ENCODE results near the gene SYT2. TPM values are rescaled to one million over a fixed set of nuclear protein-coding genes. Genes with fewer than 3 reads are reported as not detected.
"Not testable (repeated sequence)": the region's sequence is repeated elsewhere in the genome, so short reads cannot be mapped to it uniquely, and the experiment has no call there.

The SYT2 gene
- total RNA-seq, 1 donor from 2014 or later = not detected

DNA sequence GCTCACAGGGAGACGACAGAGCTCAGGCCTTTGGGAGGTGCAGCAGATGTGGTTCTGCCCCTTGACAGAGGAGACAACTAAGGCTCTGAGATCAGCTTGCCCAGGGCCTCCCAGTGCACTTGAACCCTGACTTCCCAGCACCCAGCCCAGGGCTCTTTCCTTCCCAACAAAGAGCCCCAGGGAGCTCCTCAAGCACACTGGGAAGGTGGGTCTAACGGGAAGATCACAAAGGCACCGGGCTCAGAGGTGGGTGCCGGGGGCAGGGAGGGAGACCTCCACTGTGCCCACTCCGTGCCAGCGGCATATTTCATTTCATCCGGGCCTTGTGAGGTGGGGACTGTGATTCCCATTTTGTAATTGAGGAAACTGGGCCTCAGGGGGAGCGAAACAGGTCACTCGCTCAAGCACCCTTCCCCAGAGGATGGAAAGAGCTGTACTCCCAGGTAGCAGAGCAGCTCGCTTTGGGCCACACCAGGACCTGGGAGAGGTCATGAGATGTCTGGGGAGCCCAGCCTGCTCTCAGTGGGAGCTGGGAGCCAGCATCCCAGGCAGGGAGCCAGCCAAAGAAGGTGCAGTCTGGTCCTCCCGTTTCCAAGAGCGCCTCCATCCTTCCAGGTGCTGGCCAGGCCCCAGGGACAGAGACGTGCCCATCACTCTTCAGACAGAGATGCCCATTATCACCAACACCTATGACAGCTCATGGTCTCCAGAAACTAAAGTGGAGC is 82.3 kb downstream of the SYT2 start:
- H3K27me3 Mint-ChIP-seq = peaks cover 18% of the 10 kb centered on the region
- TF ChIP-seq, protein P1, sequence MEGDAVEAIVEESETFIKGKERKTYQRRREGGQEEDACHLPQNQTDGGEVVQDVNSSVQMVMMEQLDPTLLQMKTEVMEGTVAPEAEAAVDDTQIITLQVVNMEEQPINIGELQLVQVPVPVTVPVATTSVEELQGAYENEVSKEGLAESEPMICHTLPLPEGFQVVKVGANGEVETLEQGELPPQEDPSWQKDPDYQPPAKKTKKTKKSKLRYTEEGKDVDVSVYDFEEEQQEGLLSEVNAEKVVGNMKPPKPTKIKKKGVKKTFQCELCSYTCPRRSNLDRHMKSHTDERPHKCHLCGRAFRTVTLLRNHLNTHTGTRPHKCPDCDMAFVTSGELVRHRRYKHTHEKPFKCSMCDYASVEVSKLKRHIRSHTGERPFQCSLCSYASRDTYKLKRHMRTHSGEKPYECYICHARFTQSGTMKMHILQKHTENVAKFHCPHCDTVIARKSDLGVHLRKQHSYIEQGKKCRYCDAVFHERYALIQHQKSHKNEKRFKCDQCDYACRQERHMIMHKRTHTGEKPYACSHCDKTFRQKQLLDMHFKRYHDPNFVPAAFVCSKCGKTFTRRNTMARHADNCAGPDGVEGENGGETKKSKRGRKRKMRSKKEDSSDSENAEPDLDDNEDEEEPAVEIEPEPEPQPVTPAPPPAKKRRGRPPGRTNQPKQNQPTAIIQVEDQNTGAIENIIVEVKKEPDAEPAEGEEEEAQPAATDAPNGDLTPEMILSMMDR (IDR thresholded peaks at IDR 0.05) = no peak
- H3K27ac Mint-ChIP-seq = no peak overlapping the region
- H3K9me3 Mint-ChIP-seq = no peaks in the 10 kb centered on the region
- CTCF ChIA-PET = interaction anchor here (1.4 to 1.8 kb wide), 2 partner anchors 57 to 127 kb away, joined by 3 to 6 read pairs; no protein-coding TSS in a partner anchor
- no peak for DNase-seq
- no peaks in the 10 kb centered on the region for H3K36me3 Mint-ChIP-seq (ENCODE audit: low read depth)
- intact Hi-C loops (cut with micrococcal nuclease) = loop anchor here (5.0 to 10.0 kb wide), 2 partner anchors 56 to 87 kb away; partner anchors contain the start of gene SYT2
- POLR2A ChIA-PET = no interaction called here
- peak overlapping the region; percentile 35 for H3K4me3 Mint-ChIP-seq
- peaks cover 59% of the 10 kb centered on the region for H3K4me1 Mint-ChIP-seq
- ATAC-seq (ENCODE audit: low read depth) = no peak

DNA sequence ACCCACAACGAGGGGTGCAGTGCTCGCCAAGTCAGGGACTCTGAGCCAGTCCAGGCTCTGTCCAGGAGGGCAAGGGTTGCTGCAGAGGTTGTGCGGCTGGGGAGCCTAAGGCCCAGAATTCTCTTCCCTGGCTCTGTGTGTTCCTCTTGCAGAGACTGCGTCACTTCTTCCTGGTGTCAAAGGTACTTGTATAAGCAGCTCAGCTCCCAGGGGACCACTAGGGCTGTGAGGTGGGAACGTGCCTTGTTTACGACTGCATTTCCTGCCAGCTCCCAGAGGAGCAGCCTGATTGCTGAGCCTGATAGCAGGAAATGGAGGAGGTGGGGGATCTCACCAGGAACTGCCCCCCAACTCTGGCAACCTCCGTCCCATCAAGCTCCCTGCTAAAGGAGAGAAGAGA is 83.2 kb downstream of the SYT2 start:
- intact Hi-C loops (cut with micrococcal nuclease) = loop anchor here (5.0 to 10.0 kb wide), 2 partner anchors 55 to 88 kb away; partner anchors contain the start of gene SYT2
- CTCF ChIA-PET = interaction anchor here (1.4 to 1.8 kb wide), 2 partner anchors 56 to 126 kb away, joined by 3 to 6 read pairs; no protein-coding TSS in a partner anchor
- DNase-seq; H3K9me3 Mint-ChIP-seq; H3K36me3 Mint-ChIP-seq (ENCODE audit: low read depth); H3K27ac Mint-ChIP-seq: not testable (repeated sequence)
- peak; percentile 53 for ATAC-seq (ENCODE audit: low read depth)
- POLR2A ChIA-PET = interaction anchor here (0.8 kb wide), 1 partner anchor 10 kb away, joined by 4 read pairs; no protein-coding TSS in a partner anchor
- Mint-ChIP-seq H3K4me1 (peaks cover 59% of the 10 kb centered on the region), H3K27me3 (peaks cover 17% of the 10 kb centered on the region), H3K4me3 (peak overlapping the region; percentile 30)

DNA sequence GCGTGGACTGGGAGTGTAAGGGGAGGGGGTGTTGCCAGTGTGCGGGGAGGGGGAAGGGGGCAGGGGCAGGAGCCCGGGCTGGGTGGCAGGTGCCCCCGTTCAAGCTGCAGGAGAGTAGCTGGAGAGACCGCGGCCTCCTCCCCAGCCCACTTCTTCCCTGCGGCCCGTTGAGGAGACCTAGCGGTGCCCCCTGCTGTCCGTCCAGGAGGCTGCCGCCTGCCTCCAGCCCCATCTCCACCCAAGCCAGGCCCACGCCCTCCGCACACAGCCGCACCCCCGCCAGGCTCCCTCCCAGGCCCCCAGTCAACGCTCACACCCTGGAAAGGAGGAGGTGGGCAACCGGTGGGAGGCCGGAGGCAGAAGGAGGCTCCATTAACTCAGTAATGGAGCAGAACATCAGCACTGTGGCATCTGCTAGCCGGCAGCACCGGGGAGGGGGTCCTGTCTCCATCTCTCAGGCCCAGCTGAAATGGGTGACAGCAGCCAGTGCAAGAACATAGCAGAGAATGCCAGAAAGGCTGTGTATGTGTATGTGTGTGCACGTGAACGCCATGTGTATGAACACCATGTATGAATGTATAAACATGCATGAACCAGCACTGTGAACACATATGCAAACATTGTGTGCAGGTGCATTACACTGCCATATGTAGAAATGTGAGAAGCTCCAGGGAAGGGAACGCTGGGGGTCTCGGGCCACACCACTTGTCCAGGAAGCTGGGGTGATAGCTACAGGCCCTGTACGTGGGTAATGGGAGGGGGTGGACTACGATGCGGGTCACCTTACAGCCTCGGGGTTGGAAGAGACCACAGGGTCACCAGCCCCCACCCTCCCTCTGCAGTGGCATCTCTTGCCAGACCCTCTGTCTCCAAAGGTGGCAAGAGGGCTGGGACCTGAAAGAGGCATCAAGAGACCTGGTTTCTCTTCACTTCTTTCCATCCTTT is 84.6 kb downstream of the SYT2 start:
- H3K4me1 Mint-ChIP-seq = peaks cover 50% of the 10 kb centered on the region
- POLR2A ChIA-PET = interaction anchor here (0.6 kb wide), 2 partner anchors 18 to 21 kb away, joined by 3 to 5 read pairs; no protein-coding TSS in a partner anchor
- no peaks in the 10 kb centered on the region for H3K36me3 Mint-ChIP-seq (ENCODE audit: low read depth)
- H3K9me3 Mint-ChIP-seq = no peaks in the 10 kb centered on the region
- TF ChIP-seq, protein P1 (IDR thresholded peaks at IDR 0.05) = no peak
- intact Hi-C loops (cut with micrococcal nuclease) = loop anchor here (1.0 to 10.0 kb wide), 4 partner anchors 53 to 161 kb away; partner anchors contain the start of gene SYT2
- H3K27ac Mint-ChIP-seq = no peak overlapping the region
- DNase-seq (peak; percentile 56), ATAC-seq (ENCODE audit: low read depth) (peak; percentile 84)
- H3K27me3 Mint-ChIP-seq = peaks cover 10% of the 10 kb centered on the region
- CTCF ChIA-PET = interaction anchor here (0.7 kb wide), 1 partner anchor 19 kb away, joined by 3 read pairs; no protein-coding TSS in a partner anchor
- no peak overlapping the region for H3K4me3 Mint-ChIP-seq

DNA sequence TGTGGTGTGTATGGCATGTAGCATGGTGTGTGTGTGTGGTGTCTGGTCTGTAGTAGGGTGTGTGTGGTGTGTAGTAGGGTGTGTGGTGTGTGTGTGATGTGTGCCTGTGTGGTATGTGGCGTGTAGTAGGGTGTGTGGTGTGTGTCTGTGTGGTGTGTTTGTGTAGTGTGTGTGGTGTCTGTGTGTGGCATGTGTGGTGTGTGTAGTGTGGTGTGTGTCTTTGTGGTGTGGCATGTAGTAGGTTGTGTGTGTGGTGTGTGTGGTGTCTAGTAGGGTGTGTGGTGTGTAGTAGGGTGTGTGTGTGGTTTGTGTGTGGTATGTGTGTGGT is 85.5 kb downstream of the SYT2 start:
- Mint-ChIP-seq H3K9me3 (no peaks in the 10 kb centered on the region), H3K4me1 (peaks cover 42% of the 10 kb centered on the region), H3K27ac (no peak overlapping the region), H3K27me3 (peaks cover 8% of the 10 kb centered on the region), H3K36me3 (ENCODE audit: low read depth) (no peaks in the 10 kb centered on the region), H3K4me3 (no peak overlapping the region)
- ChIA-PET POLR2A (no interaction called here), CTCF (no interaction called here)
- ATAC-seq (ENCODE audit: low read depth) = no peak
- TF ChIP-seq, protein P1 (IDR thresholded peaks at IDR 0.05) = no peak
- DNase-seq = no peak
- intact Hi-C loops (cut with micrococcal nuclease) = loop anchor here (1.0 to 10.0 kb wide), 4 partner anchors 52 to 160 kb away; partner anchors contain the start of gene SYT2

DNA sequence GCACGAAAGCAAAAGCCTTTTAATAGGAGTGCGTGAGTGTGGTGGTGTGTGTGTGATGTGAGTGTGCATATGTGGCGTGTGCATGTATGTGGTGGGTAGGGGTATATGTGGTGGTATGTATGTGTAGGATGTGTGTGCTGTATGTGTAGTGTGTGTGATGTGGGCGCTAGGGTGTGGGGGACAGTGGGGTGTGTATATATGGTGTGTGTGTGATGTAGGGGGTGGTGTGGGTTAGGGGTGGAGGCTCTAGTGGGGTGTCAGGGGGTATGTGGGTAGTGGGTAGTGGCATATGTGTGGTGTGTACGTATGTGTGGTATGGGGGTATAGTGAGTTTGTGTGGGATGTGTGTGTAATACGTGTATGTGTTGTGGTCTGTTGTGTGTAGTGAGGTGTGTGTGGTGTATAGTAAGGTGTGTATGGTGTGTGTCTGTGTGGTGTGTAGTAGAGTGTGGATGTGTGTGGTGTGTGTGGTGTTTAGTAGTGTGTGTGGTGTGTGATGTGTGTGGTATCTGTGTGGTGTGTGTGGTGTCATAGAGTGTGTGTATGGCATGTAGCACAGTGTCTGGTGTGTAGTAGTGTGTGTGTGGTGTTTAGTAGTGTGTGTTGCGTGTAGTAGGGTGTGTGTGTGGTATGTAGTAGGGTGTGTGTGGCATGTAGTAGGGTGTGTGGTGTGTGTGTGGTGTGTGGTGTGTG is 86.0 kb downstream of the SYT2 start:
- CTCF ChIA-PET = no interaction called here
- H3K4me1 Mint-ChIP-seq = peaks cover 40% of the 10 kb centered on the region
- DNase-seq (no peak), ATAC-seq (ENCODE audit: low read depth) (no peak)
- H3K27me3 Mint-ChIP-seq = peaks cover 11% of the 10 kb centered on the region
- no peaks in the 10 kb centered on the region for H3K9me3 Mint-ChIP-seq
- POLR2A ChIA-PET = no interaction called here
- intact Hi-C loops (cut with micrococcal nuclease) = loop anchor here (2.0 to 10.0 kb wide), 2 partner anchors 91 to 159 kb away; partner anchors contain the start of gene SYT2
- H3K36me3 Mint-ChIP-seq (ENCODE audit: low read depth) = no peaks in the 10 kb centered on the region
- H3K4me3 Mint-ChIP-seq = no peak overlapping the region
- TF ChIP-seq, protein P1 (IDR thresholded peaks at IDR 0.05) = no peak
- H3K27ac Mint-ChIP-seq = no peak overlapping the region

DNA sequence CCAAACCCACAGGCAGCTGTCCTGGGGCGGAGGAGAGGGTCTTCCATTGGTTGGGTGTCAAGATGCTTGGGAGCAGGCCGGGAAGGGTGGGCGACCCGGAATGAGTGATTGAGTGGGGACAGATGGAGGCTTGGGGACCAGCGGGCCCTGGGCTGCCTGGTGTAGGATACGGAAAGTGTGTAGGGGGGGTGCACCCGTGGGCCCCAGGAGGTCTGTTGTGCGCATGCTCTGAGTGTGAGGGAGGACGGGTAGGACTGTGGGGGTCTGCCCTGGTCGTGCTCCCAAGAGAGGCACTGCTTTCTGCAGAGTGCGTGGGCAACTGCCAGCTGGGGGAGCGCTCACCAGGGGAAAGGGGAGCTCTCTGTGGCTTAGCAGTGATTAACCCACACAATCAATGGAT is 86.8 kb downstream of the SYT2 start:
- DNase-seq; H3K9me3 Mint-ChIP-seq; CTCF ChIA-PET; POLR2A ChIA-PET; H3K27ac Mint-ChIP-seq; ATAC-seq (ENCODE audit: low read depth); H3K4me3 Mint-ChIP-seq; H3K36me3 Mint-ChIP-seq (ENCODE audit: low read depth): not testable (repeated sequence)
- H3K4me1 Mint-ChIP-seq = peaks cover 36% of the 10 kb centered on the region
- peaks cover 12% of the 10 kb centered on the region for H3K27me3 Mint-ChIP-seq
- intact Hi-C loops (cut with micrococcal nuclease) = loop anchor here (10.0 kb wide), 1 partner anchor 91 kb away; the partner anchor contains the start of gene SYT2

Measured in activated B cell treated with CpG ODN at 0.5 μM for 24 hours (primary cell).